ENCODE results near the gene HNF4A.

Gene HNF4A

GRCh38 chr20:44475694-44476560 is 120.4 kb downstream of the HNF4A start, which contains the start of gene TTPAL:
Gene TTPAL, plus strand, starts transcription at chr20:44475874. Its CDS starts 4,126 bp downstream, at chr20:44480000.
- no peak for FAIRE-seq

GRCh38 chr20:44477151-44477550 is 121.7 kb downstream of the HNF4A start:
- FAIRE-seq: no peak

- no peak for FAIRE-seq
Measured at GRCh38 chr20:44478206-44478605, 122.7 kb downstream of the HNF4A start.

- no peak for FAIRE-seq
Measured at GRCh38 chr20:44479643-44480042, 124.1 kb downstream of the HNF4A start.

- no peak for FAIRE-seq
Measured at GRCh38 chr20:44480097-44480496, 124.6 kb downstream of the HNF4A start.

- FAIRE-seq: no peak
Measured at GRCh38 chr20:44481719-44482416, 126.4 kb downstream of the HNF4A start.

- no peak for FAIRE-seq
Measured at GRCh38 chr20:44483112-44483511, 127.6 kb downstream of the HNF4A start.

Data from TTC549 (cell line).